ENCODE measurements around the gene WWTR1.

The WWTR1 gene

DNA sequence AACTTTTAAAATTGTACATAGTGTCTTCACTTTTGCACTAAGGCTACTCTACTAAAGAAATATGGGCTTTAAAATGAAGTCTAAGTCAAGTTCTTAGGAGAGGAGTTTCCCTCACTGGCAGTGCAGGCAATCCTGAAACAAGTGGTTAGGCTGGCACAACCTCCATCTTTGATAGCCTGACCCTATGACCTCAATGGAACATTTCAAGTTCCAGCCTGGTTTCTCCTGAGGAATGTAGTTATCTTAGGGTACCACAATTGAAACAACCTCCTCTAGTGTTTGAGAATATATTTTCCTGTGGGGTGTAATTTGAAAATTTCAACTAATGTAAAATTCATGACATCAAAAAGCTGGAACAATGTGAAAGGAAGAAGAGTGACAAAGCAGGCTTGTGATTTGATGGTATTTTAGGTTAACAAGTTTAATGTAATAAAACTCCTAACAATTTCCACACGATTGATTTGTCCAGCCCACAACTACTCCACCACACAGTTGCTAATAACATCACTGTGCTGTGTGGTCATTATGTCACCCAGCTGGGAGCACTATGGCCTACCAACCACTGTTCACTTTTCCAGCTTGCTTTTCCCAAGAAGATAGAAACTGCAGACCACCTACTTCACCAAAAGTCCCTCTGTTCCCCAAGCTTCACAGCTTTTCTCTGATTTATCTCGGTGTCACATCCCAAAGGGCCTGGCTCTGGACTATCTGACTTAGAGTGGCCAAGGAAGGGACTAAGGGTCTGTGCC is 1.8 kb downstream of the WWTR1 start:
- DNase-seq (ENCODE audit: low read depth, low spot score): no peak

DNA sequence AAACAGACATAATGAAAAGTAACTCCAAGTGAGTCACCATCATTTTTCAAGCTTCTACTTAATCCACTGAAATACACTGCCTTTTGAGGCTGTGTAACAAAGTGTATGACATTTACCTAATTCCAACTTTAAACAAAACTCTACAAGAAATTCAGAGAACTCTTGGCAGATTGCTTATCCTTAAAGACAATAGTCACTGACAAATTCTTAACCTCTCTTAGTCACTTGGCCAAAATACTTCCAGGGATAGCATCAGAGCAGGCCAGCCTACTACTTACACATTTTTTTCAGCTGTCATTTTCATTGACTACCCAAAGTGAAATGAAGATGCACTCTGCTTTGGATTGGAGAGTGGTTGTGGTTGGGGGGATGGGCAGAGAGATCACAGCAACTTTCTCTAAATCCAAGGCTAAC is 3.6 kb downstream of the WWTR1 start:
- no peak for DNase-seq (ENCODE audit: low read depth, low spot score)

DNA sequence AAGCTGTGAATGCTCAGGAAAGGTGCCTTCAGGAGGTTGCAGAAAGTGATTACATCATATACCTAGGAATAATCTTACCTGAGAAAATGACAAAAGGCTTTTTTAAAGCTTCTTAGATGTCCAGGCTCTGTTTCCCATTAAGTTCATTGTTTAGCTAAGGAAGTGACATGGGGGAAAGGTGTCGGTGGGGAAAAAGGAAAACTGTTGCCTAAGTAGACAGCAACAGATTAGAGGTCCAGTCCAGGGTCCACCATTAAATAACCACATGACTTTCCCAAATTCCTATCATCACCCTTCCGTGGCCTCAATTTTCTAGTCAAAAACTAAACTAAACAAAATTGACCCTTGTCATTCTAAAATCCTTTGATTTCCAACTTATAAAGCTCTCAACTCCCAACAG is 4.3 kb downstream of the WWTR1 start:
- no peak for DNase-seq (ENCODE audit: low read depth, low spot score)

DNA sequence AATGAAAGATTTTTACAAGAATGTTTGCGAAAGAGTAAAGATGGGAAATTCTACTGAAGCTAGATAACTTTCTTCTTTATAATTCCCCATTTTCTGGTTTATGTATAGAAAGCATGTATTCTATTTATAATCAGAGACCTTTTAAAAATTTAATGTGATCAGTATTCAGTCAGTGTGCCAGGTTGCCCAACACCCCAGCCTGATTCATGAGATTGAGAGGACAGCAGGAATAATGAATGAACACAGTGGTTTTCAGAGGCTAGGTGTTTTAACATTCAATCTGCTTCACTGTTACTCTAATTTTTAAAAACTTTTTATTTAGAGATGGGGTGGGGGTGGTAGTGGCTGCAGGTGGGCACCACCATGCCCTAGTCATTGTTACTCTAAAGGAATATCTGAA is 4.7 kb downstream of the WWTR1 start:
- DNase-seq (ENCODE audit: low read depth, low spot score): no peak

DNA sequence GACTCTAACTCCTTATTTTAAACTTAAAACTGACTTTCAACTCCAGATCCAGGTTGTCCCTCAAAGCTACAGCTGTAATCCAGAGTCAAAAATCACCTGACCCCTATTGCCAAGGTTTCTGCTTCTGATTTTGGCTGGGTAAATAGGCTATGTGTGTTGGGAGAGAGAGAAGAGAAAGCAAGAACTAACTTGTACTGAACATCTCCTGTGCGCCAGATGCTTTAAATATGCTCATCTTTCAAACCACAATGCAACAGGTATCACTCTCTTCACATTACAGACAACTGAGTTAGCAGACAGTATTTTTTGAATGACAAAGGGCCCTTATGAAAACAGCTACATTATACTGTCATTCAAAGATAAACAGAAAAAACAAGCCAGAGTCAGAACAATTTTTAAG is 7.0 kb downstream of the WWTR1 start:
- no peak for DNase-seq (ENCODE audit: low read depth, low spot score)

DNA sequence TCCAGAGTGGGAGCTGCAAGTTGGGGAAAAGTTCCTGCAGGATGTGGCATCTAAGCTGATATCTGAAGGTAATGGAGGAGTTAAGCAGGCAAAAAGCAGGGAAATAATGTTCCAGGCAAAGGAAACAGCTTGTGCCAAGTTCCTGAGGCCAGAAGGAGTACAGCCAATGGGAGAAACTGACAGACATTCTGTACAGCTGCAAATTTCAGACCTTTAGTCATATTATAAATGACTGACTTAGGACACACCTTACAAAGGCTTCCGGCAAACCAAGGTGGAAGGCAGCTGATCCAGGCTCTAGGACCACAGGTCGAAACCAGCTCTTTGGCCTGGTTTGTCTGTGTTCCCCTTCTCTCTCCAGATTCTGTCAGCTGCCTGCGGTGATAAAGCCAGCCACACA is 9.3 kb downstream of the WWTR1 start:
- DNase-seq (ENCODE audit: low read depth, low spot score): no peak

DNA sequence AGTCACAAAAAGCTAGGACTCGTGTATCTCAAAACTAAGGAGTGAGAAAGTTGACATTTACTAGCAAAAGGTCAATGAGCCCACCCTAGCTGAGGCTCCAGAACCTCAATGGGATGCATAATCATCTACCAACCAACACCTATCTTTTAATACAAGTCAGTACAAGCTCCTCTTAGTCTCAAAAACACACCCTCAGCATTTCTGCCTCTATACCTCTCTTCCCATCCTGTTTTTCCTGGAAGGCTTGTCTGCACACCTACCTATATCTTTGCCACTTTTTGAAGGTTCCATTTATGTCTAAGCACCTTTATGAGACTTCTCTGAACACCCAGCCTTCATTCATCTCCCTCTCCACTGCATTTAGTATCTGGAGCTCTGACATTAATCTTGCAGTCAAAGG is 10.0 kb downstream of the WWTR1 start:
- DNase-seq (ENCODE audit: low read depth, low spot score): no peak

DNA sequence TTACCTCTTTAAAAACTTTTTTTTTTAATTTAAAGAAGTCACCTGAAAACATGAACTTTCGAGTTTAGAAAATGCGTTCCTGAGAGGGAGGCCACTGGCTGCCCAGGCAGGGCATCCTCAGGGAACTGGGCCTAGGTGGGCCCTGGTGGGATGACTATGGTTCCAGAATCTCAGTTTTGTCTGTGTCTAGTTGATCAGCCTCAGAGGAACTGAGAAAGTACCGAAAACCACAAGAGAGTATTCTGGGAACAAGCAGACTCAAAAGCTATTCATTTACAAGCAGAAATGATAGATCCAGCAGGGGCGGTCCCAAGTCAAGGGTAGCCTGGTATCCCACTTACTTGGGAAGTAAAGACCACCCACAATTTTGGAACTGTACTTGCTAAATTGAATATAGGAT is 10.5 kb downstream of the WWTR1 start:
- DNase-seq (ENCODE audit: low read depth, low spot score): no peak

DNA sequence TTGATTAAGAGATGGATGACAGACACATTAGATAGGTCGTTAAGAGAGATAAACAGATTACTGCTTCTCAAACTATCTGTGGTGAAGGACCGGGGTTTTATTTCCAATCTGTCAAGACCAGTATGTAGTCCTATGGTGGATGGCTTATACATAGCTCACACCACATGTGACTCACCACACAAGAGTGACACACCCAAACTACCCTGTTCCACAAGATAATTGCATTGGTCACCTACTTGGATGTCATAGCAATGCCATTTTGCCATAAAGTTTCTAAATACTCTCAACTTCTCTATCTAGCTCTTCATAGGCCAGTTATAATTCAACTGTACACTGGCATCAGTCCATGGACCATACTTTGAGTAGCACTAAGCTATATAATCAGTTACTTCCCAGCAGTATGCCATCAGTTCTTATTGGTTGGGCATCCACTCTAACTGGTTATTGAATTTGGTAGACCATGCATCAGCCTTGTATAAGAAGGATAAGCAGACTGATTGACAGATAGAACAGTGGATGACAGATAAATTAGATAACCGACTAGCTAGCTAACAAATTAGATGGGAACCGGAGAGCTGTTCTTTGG is 11.6 kb downstream of the WWTR1 start:
- no peak for DNase-seq (ENCODE audit: low read depth, low spot score)

DNA sequence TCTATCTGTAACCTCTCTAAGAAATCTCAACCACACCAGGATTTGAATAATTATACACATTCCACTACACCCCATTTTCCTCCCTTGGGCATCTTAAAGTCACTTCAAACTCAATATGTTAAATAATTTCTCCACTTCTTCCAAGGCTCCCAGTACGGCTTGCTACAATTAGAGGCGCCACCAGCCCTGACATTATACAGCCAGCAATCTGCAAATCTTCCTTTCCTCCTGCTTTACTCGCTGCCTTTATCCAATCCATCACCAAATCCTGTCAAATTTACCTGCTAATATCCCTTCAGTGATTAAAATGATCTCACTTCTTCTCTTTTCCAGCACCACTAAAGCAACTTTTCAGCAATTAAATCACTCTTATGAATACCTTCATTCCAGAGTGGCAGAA is 13.9 kb downstream of the WWTR1 start:
- DNase-seq (ENCODE audit: low read depth, low spot score): no peak

DNA sequence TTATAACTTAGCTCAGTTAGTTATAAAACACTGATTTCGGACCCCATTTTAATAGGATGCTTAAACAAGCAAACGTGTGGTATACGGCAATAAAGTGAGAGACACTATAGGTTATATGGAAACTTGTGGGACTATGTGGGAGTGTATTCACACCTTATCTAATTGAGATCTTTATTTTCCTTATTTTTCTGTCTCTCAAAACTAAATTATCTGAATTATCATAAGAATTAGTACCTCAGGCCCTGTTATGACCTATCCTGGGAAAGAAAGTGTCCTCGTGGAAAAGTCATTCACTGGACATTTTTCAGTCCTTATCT is 14.4 kb downstream of the WWTR1 start:
- DNase-seq (ENCODE audit: low read depth, low spot score): no peak

DNA sequence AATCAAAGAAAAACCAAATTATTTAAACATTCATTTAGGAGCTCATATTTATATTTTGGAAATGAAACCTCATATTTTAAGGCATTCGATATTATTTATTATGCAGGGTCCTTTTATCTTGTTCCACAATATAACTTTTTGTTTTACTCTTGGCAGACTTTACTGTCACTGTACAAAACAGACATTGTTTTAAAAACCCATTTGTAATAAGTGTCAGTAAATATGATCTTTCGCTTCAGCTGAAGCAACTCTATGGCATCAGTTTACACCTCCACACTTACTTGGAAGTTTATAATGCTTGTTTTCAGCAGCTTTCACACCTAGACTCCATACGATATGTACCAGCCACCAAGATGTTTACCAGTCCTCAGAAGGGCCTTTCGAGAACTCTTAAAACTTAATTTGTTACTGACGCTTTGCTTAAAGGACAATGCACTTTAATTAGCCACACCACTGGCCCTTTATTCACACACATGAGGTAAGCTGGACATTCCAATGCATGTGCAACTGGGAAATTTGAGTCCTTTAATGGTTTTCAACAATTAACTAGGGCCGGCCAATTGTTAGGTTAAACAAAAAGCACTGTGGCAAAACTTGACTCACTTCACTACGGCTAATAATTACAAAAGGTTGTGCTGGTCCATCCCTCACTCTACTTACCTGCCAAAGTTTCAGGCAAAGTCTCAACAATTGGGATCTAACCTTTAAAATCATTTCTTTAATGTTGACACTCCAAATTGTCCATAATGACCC is 16.7 kb downstream of the WWTR1 start:
- no peak for DNase-seq (ENCODE audit: low read depth, low spot score)

DNA sequence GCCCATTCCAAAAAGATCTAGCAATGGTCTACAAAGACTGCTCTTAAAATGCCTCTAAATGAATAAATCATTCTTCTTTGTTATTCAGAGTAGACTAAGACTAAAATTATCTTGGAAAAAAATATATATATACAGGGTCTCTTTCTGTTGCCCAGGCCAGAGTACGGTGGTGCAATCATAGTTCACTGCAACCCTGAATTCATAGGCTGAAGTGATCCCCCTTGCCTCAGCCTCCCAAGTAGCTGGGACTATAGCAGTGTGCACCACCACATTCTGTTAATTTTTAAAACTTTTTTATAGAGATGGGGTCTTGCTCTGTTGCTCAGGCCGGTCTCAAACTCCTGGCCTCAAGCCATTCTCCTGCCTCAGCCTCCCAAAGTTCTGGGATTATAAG is 18.7 kb downstream of the WWTR1 start:
- no peak for DNase-seq (ENCODE audit: low read depth, low spot score)

DNA sequence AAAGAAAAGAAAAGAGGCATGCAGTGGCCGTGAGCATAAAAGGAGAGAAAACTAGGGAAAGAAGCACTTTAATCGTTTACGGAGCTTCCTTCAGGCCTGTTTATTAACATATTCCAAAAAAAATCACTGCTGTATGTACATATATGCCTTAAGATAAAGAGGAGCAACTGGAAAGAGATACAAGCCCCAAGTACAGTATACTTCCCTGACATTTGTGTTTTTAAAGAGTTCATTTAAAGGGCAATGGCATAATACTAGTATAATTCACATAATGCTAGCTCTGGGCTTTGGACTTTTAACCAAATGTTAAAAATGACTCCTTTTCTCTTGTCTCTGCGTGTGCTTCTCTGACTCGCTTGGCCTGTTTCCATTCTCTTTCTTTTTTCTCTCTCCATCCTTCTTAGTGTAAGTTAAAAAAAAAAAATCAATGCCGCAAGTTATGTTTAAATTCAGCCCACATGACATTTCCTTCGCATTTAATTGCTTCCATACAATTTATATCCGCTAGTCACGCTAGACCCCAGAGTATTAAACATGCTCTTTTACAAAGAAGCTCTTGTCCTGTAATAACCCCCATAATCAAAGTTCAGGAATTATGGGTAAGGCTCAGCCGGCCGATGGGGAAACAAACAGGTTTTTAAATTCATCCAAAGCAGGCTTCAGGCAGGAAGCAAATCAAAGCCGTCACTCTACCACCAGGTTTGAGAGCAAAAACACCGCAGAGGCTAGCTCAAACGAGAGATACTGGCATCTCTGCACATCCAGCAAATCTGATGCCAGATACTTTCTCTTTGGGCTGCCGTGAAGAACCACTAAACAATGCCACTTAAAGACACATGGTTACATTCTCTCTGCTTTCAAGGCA is 19.4 kb downstream of the WWTR1 start:
- DNase-seq (ENCODE audit: low read depth, low spot score): no peak

DNA sequence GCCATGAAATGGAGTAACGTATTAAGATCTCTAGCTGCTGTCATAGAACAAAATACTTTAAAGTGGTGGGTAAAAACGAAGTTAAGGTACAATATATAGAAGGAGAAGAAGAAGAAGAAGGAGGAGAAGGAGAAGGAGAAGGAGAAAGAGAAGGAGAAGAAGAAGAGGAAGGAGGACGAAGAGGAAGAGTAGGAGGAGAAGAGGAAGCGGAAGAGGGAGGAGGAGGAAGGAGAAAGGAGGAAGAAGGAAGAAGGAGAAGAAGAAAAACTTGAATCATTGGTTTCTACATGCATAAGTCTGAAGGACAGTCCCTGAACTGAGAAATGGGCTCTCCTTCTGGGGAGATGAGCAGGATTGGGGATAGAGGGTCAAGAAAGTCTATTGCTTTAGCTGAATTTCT is 22.4 kb downstream of the WWTR1 start:
- no peak for DNase-seq (ENCODE audit: low read depth, low spot score)

DNA sequence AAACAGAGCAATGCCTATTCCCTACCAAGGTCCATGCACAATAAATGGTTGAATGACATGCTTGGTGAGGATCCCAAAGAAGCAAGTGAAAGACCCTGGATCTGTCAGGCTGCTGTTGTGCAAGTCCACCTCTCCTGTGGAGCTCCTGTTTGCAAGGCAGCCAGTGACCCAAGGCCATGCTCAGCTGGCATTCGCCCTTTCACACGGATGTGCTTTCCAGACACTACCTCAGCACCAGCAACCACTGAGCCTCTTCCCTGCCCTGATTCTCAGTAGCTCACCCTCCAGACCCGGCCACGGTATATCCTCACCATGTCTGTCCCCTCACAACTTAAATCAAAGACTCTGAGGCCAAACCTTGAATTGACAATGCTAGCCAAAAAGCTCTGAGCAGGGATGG is 23.3 kb downstream of the WWTR1 start:
- no peak for DNase-seq (ENCODE audit: low read depth, low spot score)

DNA sequence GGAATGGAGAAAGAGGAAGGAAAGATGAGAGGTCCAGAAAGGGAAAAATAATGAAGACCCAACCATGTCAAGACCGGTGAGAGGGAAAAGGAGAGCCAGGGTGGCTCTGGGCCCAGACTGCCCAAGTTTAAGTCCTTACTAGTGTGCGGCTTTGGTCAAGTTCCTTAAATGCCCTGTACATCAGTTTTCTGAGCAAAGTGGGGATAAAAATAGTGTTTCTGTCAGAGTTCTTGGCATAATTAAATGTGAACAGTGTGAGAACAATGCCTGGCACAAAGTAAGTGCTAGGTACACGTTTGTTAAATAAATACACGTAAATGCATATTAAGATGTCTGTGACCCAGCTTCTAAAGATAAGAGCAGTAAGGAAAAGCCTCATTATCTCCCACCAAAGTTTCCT is 23.8 kb downstream of the WWTR1 start:
- no peak for DNase-seq (ENCODE audit: low read depth, low spot score)

DNA sequence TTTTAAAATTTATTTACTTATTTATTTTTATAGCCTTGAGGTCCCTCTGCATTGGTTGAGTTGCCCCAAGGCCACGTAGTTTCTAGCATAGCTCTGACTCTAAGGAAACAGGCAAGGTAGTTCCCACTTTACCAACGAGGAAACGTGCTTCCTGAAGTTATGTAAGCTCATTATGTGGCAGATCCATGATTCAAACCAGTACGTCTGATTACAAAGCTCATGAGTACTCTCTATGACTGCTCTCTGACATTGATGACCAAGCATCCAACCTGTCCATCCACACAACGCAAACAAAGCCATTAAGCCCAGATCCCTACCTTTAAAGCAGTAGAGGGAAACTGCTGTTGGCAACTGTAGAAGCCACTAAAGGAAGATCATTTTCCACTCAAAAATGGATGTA is 25.6 kb downstream of the WWTR1 start:
- DNase-seq (ENCODE audit: low read depth, low spot score): no peak

DNA sequence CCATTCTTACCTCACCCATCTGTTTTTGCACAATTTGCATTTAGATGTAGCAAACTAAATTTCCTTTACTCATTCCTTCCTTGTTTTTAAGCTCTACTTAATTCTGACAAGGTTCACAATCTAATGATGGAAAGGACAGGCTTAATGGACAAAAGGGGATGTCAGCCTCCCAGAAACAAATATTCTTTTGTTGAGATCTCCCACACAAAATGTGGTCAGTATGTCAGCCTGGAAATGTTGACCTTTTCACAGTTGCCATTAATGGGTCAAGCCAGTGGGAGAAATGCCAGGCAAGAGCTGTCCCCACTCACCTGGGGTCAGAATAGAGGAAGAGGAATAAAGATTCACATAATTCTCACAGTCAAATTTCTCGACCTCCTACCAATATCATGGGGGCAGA is 27.0 kb downstream of the WWTR1 start:
- no peak for DNase-seq (ENCODE audit: low read depth, low spot score)

DNA sequence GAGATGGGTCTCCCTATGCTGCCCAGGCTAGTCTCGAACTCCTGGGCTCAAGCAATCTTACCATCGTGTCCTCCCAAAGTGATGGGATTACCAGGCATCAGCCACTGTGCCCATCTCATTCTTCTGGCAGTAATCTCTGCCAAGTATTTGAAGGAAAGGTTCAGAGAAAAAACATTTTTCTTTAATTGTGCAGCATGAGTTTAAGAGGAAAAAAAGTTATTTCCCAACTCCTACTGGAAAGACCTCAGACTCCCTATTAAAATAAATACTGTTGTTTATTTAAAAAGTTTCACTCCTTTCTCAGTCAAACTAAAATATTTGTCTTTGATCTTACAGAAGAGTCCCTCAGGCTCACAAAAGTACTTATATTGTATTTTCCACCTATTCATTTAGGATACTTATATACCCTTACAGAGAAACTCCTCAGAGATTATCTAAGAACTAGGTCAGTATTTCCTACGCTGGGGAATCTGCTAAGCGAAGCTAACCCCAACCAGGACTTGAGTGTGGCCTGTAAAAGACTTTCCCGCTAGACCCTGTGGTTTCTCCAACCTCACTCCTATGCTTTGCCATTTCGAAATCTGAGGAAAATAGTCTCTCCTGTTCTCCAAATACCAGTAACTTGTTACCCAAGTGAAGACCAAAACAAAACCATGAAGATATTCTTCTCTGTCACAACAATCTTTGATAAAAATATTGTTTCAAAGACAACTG is 28.7 kb downstream of the WWTR1 start:
- DNase-seq (ENCODE audit: low read depth, low spot score): no peak

DNA sequence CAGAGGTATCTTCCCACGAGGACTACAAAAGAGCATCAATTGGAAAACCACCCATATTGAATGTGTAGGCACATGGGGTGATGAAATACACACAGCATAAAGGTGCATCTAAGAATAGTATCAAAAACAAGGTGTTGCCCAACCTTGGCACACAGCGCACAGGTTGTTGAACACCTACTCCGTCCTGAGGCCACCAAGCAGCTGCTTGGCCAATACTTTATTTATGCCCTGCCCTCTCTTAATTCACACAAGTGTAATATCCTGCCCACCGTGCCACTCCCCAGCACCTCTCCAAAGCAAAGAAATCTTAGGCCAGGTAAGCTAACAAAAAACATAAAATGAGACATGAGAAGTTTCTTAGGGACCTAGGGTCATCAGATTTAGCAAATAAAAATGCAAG is 31.2 kb downstream of the WWTR1 start:
- DNase-seq (ENCODE audit: low read depth, low spot score): no peak

DNA sequence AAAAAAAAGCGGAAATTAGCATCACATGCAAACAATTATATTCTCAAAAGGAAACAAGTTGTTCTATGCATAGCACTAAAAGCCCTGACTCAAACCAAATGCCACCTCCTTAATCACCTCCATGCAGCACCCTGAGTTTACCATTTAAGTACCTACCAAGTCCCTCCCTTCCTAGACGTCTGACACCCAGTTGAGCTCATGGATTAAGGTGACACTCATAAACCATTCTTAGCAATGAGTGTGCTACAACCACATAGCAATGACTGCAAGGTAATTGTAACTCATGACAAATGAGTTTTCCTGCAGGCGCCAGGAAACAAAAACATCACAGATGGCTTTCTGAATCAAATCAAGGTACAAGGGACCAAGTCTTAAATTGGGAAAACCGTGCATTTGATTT is 32.0 kb downstream of the WWTR1 start:
- DNase-seq (ENCODE audit: low read depth, low spot score): no peak
